Transverse colon (tissue), 3 donors: ENCODE data around the gene SPATA31C1.

Experiments used
- EP300 ChIP-seq: sonication (generic); formaldehyde crosslinking; IDR thresholded peaks from one replicate; pipeline ENCODE4 v1.6.1; 2017; ENCODE audit warnings: antibody characterized with exemption, low read depth
- POLR2A ChIP-seq: fragments of 450-650 bp; IDR thresholded peaks from one replicate; pipeline ENCODE4 v1.6.1; 2016; ENCODE audit warnings: antibody characterized with exemption, mild to moderate bottlenecking, moderate library complexity
- TF ChIP-seq, protein P1 (sequence below), 5 experiments: fragments of 200-600 bp in 3 of 5; fragments of 450-650 bp in 2 of 5; sonication (generic) in 3 of 5; IDR thresholded peaks; 1 replicate in 2 of 5; 2 replicates in 3 of 5; pipeline ENCODE4 v1.5.1; 2016 to 2017; ENCODE audit warnings: antibody characterized with exemption in 5 of 5, inconsistent platforms in 3 of 5, mild to moderate bottlenecking in 2 of 5, moderate library complexity in 1 of 5

GRCh38 chr9:87868175-87868574 is 49.6 kb upstream of the SPATA31C1 start:
- TF ChIP-seq POLR2A (no peak), EP300 (no peak)
- TF ChIP-seq, protein P1, sequence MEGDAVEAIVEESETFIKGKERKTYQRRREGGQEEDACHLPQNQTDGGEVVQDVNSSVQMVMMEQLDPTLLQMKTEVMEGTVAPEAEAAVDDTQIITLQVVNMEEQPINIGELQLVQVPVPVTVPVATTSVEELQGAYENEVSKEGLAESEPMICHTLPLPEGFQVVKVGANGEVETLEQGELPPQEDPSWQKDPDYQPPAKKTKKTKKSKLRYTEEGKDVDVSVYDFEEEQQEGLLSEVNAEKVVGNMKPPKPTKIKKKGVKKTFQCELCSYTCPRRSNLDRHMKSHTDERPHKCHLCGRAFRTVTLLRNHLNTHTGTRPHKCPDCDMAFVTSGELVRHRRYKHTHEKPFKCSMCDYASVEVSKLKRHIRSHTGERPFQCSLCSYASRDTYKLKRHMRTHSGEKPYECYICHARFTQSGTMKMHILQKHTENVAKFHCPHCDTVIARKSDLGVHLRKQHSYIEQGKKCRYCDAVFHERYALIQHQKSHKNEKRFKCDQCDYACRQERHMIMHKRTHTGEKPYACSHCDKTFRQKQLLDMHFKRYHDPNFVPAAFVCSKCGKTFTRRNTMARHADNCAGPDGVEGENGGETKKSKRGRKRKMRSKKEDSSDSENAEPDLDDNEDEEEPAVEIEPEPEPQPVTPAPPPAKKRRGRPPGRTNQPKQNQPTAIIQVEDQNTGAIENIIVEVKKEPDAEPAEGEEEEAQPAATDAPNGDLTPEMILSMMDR (IDR thresholded peaks at IDR 0.05): no peak
